Measurements from ENCODE around the gene ZNF783. TPM values are rescaled to one million over a fixed set of nuclear protein-coding genes. Genes with fewer than 3 reads are reported as not detected.

ZNF783 gene
- total RNA-seq (2021; fragmentation: NEBNext Ultra II Directional; extraction: Animal tissue kit (Norgen Biotek cat#: 25700)): 1 to 10 TPM; 7.8 to 8.9 (median 8.5) TPM
- long read RNA-seq, partial matches to known transcripts: 0 of 3 reads
- long read RNA-seq, other reads (novel, unspliced or antisense): 3 of 3 reads

DNA sequence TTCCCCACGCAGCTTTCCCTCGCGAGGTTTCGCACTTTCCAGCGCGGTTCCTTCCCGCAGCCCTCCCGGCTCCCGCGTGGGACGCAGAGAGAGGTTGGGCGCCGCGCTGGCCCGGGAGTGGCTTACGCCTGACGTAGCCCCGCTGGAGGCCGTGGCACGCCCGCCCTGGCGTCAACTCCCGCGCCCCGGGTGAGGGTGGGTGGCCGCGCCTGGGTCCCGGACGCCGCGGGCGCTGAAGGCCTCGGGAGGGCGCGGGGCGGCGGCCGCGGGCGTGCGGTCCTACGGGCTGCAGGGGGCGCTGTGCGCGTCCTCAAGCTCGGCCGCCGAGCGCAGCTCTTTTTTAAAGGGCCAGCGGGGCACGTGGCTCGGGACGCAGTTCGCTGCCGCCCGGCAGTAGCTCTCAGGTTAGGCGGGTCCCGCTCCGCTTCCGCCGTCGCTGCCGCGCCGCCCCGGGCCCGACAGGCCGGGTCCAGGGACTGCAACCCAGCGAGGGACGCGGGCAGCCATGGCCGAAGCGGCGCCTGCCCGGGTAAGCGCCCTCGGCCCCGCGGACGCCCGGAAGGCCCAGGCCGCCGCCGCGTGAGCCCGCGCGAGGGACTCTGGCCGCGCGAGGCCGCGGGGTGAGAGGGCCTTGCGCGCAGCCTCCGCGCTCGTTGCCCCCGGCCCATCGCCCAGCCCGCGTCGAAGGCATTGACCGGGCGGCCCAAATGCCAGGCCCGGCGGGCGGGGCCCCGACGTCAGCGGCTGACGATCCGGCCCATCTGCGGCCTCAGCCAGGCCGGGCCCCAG, at the start of gene ZNF783:
Gene ZNF783, plus strand, starts transcription at position 368 of the 789 bp plus-strand sequence. Its CDS starts 138 bp downstream, at position 506.
- DNase-seq: peak; percentile 80
- no peaks in the 10 kb centered on the region for H3K9me3 Mint-ChIP-seq
- H3K27ac Mint-ChIP-seq: peak within 1 kb of the TSS; percentile 99
- peaks cover 40% of the 10 kb centered on the region for H3K4me1 Mint-ChIP-seq (ENCODE audit: low read depth)
- peak within 1 kb of the TSS; percentile 91 for H3K4me3 Mint-ChIP-seq
- peaks cover 34% of the 10 kb centered on the region for H3K36me3 Mint-ChIP-seq (ENCODE audit: low read depth)
- TF ChIP-seq CTCF (IDR thresholded peaks at IDR 0.05): peak; percentile 92
- H3K27me3 Mint-ChIP-seq (ENCODE audit: insufficient read depth): no peaks in the 10 kb centered on the region

DNA sequence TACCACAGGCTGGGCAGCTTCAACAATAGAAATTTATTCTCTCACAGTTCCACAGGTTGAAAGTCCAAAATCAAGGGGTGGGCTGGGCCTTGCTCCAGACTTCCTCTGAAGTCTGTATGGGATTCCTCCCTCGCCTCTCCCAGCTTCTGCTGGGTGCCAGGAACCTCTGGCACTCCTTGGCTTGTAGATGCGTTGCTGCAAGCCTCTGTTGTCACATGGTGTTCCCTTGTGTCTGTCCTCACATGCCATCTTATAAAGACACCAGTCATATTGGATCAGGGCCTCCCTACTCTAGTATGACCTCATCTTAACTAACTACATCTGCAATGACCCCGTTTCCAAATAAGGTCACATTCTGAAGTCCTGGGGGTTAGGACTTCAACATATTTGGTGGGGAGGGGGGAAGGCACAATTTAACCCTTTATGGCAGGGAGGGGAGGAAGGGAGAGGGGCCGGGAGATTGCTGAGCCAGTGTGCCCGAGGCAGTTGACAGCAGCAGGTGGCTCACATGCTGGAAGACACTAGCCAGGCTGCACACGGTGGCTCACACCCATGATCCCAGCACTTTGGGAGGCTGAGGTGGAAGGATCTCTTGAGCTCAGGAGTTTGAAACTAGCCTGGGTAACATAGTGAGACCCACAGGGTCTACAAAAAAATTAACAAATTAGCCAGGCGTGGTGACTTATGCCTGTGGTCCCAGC, 47.8 kb upstream of the ZNF783 start:
- Mint-ChIP-seq H3K27me3 (ENCODE audit: insufficient read depth) (no peaks in the 10 kb centered on the region; the same call in 1 of the 2 replicates), H3K27ac (peak overlapping the region; percentile 45; the same call in 1 of the 2 replicates), H3K4me3 (no peak overlapping the region), H3K36me3 (ENCODE audit: low read depth) (peaks cover 71% of the 10 kb centered on the region), H3K9me3 (no peaks in the 10 kb centered on the region; the same call in 1 of the 2 replicates), H3K4me1 (ENCODE audit: low read depth) (peaks cover 31% of the 10 kb centered on the region)
- no peak for TF ChIP-seq CTCF (IDR thresholded peaks at IDR 0.05)
- DNase-seq: no peak

DNA sequence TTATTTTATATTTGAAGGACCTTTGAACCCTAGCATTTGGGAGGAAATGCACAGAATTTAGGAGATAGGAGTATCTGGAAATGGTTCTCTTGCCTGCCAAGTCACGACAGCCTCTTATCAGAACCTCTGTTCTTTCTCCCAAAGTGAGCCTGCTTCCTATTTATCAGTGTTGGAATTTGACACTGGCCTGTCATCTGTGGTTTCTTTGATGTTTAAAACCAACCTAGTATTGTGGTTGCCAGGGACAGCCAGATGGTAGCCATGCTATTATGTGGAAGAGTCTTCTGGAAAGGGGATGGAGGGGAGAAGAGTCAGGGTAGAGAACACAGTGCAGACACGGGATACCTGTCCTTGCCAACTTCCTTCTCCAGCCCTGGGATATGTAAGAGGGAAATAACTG, 45.6 kb upstream of the ZNF783 start:
- H3K9me3 Mint-ChIP-seq: no peaks in the 10 kb centered on the region
- H3K36me3 Mint-ChIP-seq (ENCODE audit: low read depth): peaks cover 67% of the 10 kb centered on the region
- no peak overlapping the region for H3K27ac Mint-ChIP-seq
- TF ChIP-seq CTCF (IDR thresholded peaks at IDR 0.05): no peak
- peaks cover 3% of the 10 kb centered on the region for H3K27me3 Mint-ChIP-seq (ENCODE audit: insufficient read depth)
- peaks cover 43% of the 10 kb centered on the region for H3K4me1 Mint-ChIP-seq (ENCODE audit: low read depth)
- no peak for DNase-seq
- H3K4me3 Mint-ChIP-seq: no peak overlapping the region

DNA sequence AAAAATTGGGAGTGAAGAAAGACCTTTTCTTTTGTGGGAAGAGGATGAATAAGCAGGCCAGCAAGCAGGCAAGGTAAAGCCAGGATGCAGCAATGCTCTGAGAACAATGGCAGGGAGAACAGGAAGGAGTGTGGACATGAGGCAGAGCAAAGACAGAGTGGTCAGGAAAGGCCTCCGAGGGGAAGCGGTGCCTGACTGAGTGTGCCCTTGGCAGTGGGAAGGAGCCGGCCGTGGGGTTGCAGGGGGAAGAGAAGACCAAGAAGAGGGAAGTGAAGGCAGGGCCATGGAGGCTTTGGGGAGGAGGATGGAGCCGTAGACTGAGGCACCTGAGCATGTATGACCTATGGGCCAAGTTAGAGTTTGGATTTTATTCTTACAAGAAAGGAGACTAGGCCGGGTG, 44.4 kb upstream of the ZNF783 start:
- peak overlapping the region; percentile 49; the same call in 1 of the 2 replicates for H3K27ac Mint-ChIP-seq
- H3K4me3 Mint-ChIP-seq: no peak overlapping the region

More for the DNA sequence above, 44.4 kb upstream of the ZNF783 start:
- Mint-ChIP-seq H3K4me1 (ENCODE audit: low read depth) (peaks cover 44% of the 10 kb centered on the region), H3K36me3 (ENCODE audit: low read depth) (peaks cover 66% of the 10 kb centered on the region), H3K9me3 (no peaks in the 10 kb centered on the region), H3K27me3 (ENCODE audit: insufficient read depth) (peaks cover 3% of the 10 kb centered on the region)
- no peak for DNase-seq
- TF ChIP-seq CTCF (IDR thresholded peaks at IDR 0.05): no peak
